Parathyroid adenoma (tissue), 2 donors: ENCODE data around the gene MEST.

Source experiments
- H2AFZ ChIP-seq: fragments of 300-600 bp; sonication (generic); one replicate; pipeline ENCODE4 v1.7.0; 2017; ENCODE audit warnings: antibody characterized with exemption, mild to moderate bottlenecking
- H3K27ac ChIP-seq: fragments of 300-600 bp; sonication (generic); one replicate; pipeline ENCODE4 v1.7.0; 2017
- H3K27me3 ChIP-seq: fragments of 300-600 bp; sonication (generic); one replicate; pipeline ENCODE4 v1.7.0; 2017; ENCODE audit warnings: low read length; ENCODE audit not compliant: control insufficient read depth, insufficient read depth
- H3K36me3 ChIP-seq: fragments of 300-600 bp; sonication (generic); one replicate; pipeline ENCODE4 v1.7.0; 2017; ENCODE audit warnings: low read length; ENCODE audit not compliant: control insufficient read depth, insufficient read depth
- H3K4me1 ChIP-seq: fragments of 300-600 bp; sonication (generic); one replicate; pipeline ENCODE4 v1.7.0; 2017; ENCODE audit warnings: control low read depth
- H3K4me2 ChIP-seq: fragments of 300-600 bp; sonication (generic); one replicate; pipeline ENCODE4 v1.7.0; 2017; ENCODE audit warnings: low read length
- H3K4me3 ChIP-seq: fragments of 300-600 bp; sonication (generic); one replicate; pipeline ENCODE4 v1.7.0; 2017; ENCODE audit warnings: low read depth, low read length
- H3K79me2 ChIP-seq: fragments of 300-600 bp; sonication (generic); one replicate; pipeline ENCODE4 v1.7.0; 2017; ENCODE audit warnings: control low read depth
- H3K9ac ChIP-seq: fragments of 300-600 bp; sonication (generic); one replicate; pipeline ENCODE4 v1.7.0; 2017; ENCODE audit warnings: mild to moderate bottlenecking
- H3K9me3 ChIP-seq: fragments of 300-600 bp; sonication (generic); one replicate; pipeline ENCODE4 v1.7.0; 2017; ENCODE audit warnings: low read length; ENCODE audit not compliant: control insufficient read depth
- CTCF ChIP-seq: fragments of 300-600 bp; sonication (generic); IDR thresholded peaks from one replicate; pipeline ENCODE4 v1.7.0; 2017; ENCODE audit warnings: antibody characterized with exemption, mild to moderate bottlenecking
- donor health status: primary hyperparathyroidism.

MEST gene

GRCh38 chr7:130553398-130554029 is 61.6 kb downstream of the MEST start:
- Histone ChIP-seq H3K79me2 (no peaks in the 10 kb centered on the region), H3K27me3 (no peaks in the 10 kb centered on the region), H3K4me2 (no peak overlapping the region), H2AFZ (no peak overlapping the region), H3K4me1 (no peaks in the 10 kb centered on the region), H3K9ac (no peak overlapping the region), H3K9me3 (no peaks in the 10 kb centered on the region), H3K4me3 (no peak overlapping the region), H3K36me3 (no peaks in the 10 kb centered on the region), H3K27ac (no peak overlapping the region)
- no peak for TF ChIP-seq CTCF

- no peak overlapping the region for H3K4me2 ChIP-seq
- no peak overlapping the region for H3K4me3 ChIP-seq
- no peak for TF ChIP-seq CTCF
- H3K4me1 ChIP-seq, result no peaks in the 10 kb centered on the region
- H2AFZ ChIP-seq, result no peak overlapping the region
- H3K36me3 ChIP-seq, result no peaks in the 10 kb centered on the region
- H3K9me3 ChIP-seq, result no peaks in the 10 kb centered on the region
- H3K27me3 ChIP-seq, result no peaks in the 10 kb centered on the region
- no peaks in the 10 kb centered on the region for H3K79me2 ChIP-seq
- H3K27ac ChIP-seq, result no peak overlapping the region
- H3K9ac ChIP-seq, result no peak overlapping the region
Observed at GRCh38 chr7:130554481-130554880, 62.6 kb downstream of the MEST start.
